Measurements from ENCODE around the gene SIAH3.

Gene SIAH3

GRCh38 chr13:45860240-45860639 is 8.7 kb upstream of the SIAH3 start:
- no peak for DNase-seq

- no peak for DNase-seq
Observed at GRCh38 chr13:45859705-45860104, 8.2 kb upstream of the SIAH3 start.

GRCh38 chr13:45852494-45852893 is 941 bp upstream of the SIAH3 start:
- DNase-seq, result no peak

- DNase-seq, result no peak
Observed at GRCh38 chr13:45851956-45852355, 403 bp upstream of the SIAH3 start.

GRCh38 chr13:45850027-45850613 is 1.4 kb downstream of the SIAH3 start:
- DNase-seq, result no peak

GRCh38 chr13:45849408-45849807 is 2.1 kb downstream of the SIAH3 start:
- DNase-seq, result no peak

- peak; percentile 32 for DNase-seq
Observed at GRCh38 chr13:45847554-45848224, 3.9 kb downstream of the SIAH3 start.

GRCh38 chr13:45846681-45847080 is 4.9 kb downstream of the SIAH3 start:
- no peak for DNase-seq

- DNase-seq, result no peak
Observed at GRCh38 chr13:45838171-45838745, 13.3 kb downstream of the SIAH3 start.

GRCh38 chr13:45837111-45837510 is 14.4 kb downstream of the SIAH3 start:
- no peak for DNase-seq

- DNase-seq, result no peak
Observed at GRCh38 chr13:45834411-45834994, 17.1 kb downstream of the SIAH3 start.

GRCh38 chr13:45833663-45834375 is 17.7 kb downstream of the SIAH3 start:
- no peak for DNase-seq

- no peak for DNase-seq
Observed at GRCh38 chr13:45833242-45833641, 18.3 kb downstream of the SIAH3 start.

- DNase-seq, result no peak
Observed at GRCh38 chr13:45831851-45832250, 19.7 kb downstream of the SIAH3 start.

- DNase-seq, result no peak
Observed at GRCh38 chr13:45830121-45830520, 21.4 kb downstream of the SIAH3 start.

- DNase-seq, result no peak
Observed at GRCh38 chr13:45828256-45828968, 23.1 kb downstream of the SIAH3 start.

GRCh38 chr13:45827318-45827717 is 24.2 kb downstream of the SIAH3 start:
- no peak for DNase-seq

GRCh38 chr13:45826731-45827130 is 24.8 kb downstream of the SIAH3 start:
- DNase-seq, result no peak

GRCh38 chr13:45825387-45825650 is 26.2 kb downstream of the SIAH3 start:
- no peak for DNase-seq

GRCh38 chr13:45823583-45823982 is 28.0 kb downstream of the SIAH3 start:
- no peak for DNase-seq

GRCh38 chr13:45821811-45822210 is 29.7 kb downstream of the SIAH3 start:
- no peak for DNase-seq

- DNase-seq, result no peak
Observed at GRCh38 chr13:45820106-45820838, 31.3 kb downstream of the SIAH3 start.
